HFFc6 (cell line): Measurements from ENCODE around the gene BMP7. TPM values are rescaled to one million over a fixed set of nuclear protein-coding genes. Genes with fewer than 3 reads are reported as not detected.

Experiments
- DNase-seq: peaks from one replicate; pipeline ENCODE4 v3.0.0-alpha.2; 2018
- H3K27ac Mint-ChIP-seq: 2 replicates; pipeline ENCODE4 v1.8.0; 2020; ENCODE audit warnings: mild to moderate bottlenecking, mixed read lengths
- H3K27me3 Mint-ChIP-seq: 2 replicates; pipeline ENCODE4 v1.8.0; 2021; ENCODE audit warnings: mild to moderate bottlenecking, moderate library complexity, mixed read lengths; ENCODE audit not compliant: insufficient read depth
- H3K36me3 Mint-ChIP-seq: 2 replicates; pipeline ENCODE4 v1.8.0; 2021; ENCODE audit warnings: low read depth, mixed read lengths
- H3K4me1 Mint-ChIP-seq: 2 replicates; pipeline ENCODE4 v1.8.0; 2020; ENCODE audit warnings: low read depth, mixed read lengths
- H3K4me3 Mint-ChIP-seq: 2 replicates; pipeline ENCODE4 v1.8.0; 2020; ENCODE audit warnings: mild to moderate bottlenecking, moderate library complexity, mixed read lengths
- H3K9me3 Mint-ChIP-seq: 2 replicates; pipeline ENCODE4 v1.8.0; 2020; ENCODE audit warnings: mild to moderate bottlenecking, mixed read lengths
- total RNA-seq, 6 experiments: library from RNA; stranded (reverse); fragmentation: NEBNext Ultra II Directional; extraction: Animal tissue kit (Norgen Biotek cat#: 25700); gene quantifications; 2 replicates in 1 of 6; 3 replicates in 5 of 6; pipeline ENCODE4 v1.2.3, GENCODE V29; 2021
- TF ChIP-seq, protein P1 (sequence below): fragments of 200-600 bp; sonication (generic); IDR thresholded peaks from 2 replicates; pipeline ENCODE4 v1.5.0; 2021; ENCODE audit warnings: antibody characterized with exemption, mild to moderate bottlenecking

BMP7 gene
- total RNA-seq, 6 experiments from 2014 or later = not detected

DNA sequence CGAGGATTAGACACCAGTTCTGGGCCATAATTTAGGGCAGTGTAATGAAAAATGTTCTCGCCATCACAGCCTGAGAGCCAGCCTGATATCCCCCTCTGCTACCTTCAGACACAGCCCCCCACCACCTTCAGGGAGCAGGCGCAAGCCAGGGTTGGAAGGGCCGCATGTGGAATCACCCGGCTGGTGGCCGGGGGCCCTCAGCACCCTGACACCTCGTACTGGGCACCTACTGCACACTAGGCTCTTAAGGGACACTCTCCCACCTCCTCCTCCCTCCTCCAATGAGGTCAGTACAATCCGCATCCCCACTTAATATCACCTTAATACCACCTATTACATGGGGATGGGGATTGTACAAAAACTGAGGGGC, 55.5 kb downstream of the BMP7 start:
- Mint-ChIP-seq H3K4me3 (no peak overlapping the region), H3K36me3 (peaks cover 8% of the 10 kb centered on the region), H3K4me1 (peaks cover 18% of the 10 kb centered on the region), H3K27me3 (peaks cover 20% of the 10 kb centered on the region), H3K27ac (no peak overlapping the region), H3K9me3 (peaks cover 14% of the 10 kb centered on the region)
- DNase-seq = no peak
- TF ChIP-seq, protein P1, sequence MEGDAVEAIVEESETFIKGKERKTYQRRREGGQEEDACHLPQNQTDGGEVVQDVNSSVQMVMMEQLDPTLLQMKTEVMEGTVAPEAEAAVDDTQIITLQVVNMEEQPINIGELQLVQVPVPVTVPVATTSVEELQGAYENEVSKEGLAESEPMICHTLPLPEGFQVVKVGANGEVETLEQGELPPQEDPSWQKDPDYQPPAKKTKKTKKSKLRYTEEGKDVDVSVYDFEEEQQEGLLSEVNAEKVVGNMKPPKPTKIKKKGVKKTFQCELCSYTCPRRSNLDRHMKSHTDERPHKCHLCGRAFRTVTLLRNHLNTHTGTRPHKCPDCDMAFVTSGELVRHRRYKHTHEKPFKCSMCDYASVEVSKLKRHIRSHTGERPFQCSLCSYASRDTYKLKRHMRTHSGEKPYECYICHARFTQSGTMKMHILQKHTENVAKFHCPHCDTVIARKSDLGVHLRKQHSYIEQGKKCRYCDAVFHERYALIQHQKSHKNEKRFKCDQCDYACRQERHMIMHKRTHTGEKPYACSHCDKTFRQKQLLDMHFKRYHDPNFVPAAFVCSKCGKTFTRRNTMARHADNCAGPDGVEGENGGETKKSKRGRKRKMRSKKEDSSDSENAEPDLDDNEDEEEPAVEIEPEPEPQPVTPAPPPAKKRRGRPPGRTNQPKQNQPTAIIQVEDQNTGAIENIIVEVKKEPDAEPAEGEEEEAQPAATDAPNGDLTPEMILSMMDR = no peak

DNA sequence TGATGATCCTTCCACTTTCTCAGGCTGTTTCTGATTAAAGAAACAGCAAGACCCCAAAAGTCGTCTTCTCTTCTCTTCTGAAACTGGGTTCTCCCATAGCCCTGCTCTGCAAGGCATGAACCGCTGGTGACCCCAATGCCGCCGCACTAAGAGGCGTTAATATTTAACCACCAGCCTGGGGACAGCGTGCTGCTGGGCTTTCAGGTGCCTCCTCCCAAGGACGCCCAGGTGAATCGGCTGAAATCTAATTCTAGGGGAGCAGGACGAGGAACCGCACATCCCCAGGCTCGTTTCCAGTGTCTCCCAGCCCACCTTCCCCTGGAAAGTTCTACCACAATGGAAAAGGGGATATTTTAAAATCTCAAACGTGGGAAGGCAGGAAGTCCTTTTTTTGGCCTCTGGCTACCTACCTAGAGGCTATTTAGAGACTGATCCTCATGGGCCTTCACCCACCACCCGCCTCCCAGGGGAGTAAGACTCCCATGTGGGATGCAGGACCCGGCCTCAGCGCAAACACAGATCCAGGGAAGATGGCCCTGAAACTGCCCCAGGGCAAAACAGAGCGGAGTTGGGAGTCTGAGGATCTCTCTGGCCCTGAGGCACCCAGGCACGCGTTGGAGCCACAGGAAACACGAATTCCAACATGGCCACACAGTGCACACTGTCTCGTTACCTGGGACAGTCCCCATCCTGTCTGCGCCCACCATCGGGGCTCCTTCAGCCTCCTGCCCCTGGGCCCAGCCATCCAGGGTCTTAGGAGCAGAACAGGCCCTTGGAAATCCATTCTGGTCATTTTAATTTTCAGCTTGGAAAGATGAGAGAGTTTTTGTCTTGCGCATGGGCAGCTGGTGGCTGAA, 56.2 kb downstream of the BMP7 start:
- TF ChIP-seq, protein P1 = no peak
- Mint-ChIP-seq H3K9me3 (peaks cover 17% of the 10 kb centered on the region), H3K4me3 (no peak overlapping the region), H3K36me3 (peaks cover 8% of the 10 kb centered on the region), H3K4me1 (peaks cover 24% of the 10 kb centered on the region), H3K27ac (no peak overlapping the region), H3K27me3 (peaks cover 19% of the 10 kb centered on the region)
- no peak for DNase-seq

DNA sequence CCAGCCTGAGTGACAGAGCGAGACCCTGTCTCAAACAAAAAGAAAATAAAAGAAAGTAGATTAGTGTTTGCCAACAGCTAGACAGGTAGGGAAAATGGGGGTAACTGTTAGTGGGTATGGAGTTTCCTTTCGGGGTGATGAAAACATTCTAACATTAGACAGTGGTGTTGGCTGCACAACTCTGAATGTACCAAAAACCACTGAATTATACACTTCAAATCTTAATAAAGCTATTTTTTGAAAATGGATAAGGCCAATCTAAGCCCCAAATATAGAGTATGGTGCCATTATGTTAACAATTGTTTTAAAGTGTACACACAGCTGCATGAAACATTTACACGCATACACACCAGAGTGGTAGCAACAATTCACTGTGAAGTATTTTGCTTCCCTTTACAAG, 57.0 kb downstream of the BMP7 start:
- no peak for DNase-seq
- TF ChIP-seq, protein P1 = no peak
- no peak overlapping the region for H3K4me3 Mint-ChIP-seq
- peaks cover 8% of the 10 kb centered on the region for H3K36me3 Mint-ChIP-seq
- peaks cover 17% of the 10 kb centered on the region for H3K9me3 Mint-ChIP-seq
- H3K4me1 Mint-ChIP-seq = peaks cover 30% of the 10 kb centered on the region
- H3K27ac Mint-ChIP-seq = no peak overlapping the region
- H3K27me3 Mint-ChIP-seq = peaks cover 16% of the 10 kb centered on the region

DNA sequence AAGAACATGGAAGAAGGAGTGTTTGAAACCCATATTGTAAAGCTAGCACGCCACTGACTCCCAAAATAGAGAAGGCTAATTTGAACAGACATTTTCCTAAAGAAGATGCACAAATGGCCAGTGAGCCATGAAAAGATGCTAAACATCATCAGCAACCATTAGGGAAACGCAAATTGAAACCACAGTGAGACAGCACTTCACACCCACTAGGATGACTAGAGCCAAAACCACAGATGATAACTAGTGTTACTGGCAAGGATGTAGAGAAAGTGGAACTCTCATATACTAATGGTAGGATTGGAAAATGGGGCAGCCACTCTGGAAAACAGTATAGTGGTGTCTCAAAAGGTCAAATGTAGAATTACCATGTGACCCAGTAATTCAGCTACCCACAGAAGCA, 58.2 kb downstream of the BMP7 start:
- H3K9me3 Mint-ChIP-seq = peaks cover 17% of the 10 kb centered on the region
- H3K27me3 Mint-ChIP-seq = peaks cover 9% of the 10 kb centered on the region; the same call in 1 of the 2 replicates
- H3K4me1 Mint-ChIP-seq = peaks cover 30% of the 10 kb centered on the region
- no peak overlapping the region for H3K27ac Mint-ChIP-seq
- no peak for DNase-seq
- peaks cover 8% of the 10 kb centered on the region for H3K36me3 Mint-ChIP-seq
- H3K4me3 Mint-ChIP-seq = no peak overlapping the region
- TF ChIP-seq, protein P1 = no peak

DNA sequence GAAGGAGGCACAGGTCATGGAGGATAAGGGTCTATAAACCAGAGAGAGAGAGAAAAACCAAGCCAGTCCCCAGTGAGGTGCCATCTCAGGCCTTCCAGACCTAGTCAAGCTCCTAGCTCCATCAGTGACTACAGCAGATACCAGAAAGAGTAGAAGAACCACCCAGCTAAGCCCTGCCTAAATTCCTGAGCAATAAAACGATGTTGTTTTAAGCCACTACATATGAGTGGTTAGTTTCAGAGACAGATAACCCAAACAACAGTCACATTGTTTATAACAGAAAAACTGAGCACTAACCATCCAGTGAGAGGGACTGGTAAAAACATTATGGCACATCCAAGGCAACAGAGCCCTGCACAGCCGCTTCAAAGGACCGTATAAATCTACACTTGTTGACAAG, 59.2 kb downstream of the BMP7 start:
- H3K4me3 Mint-ChIP-seq = no peak overlapping the region
- peaks cover 8% of the 10 kb centered on the region for H3K36me3 Mint-ChIP-seq
- H3K9me3 Mint-ChIP-seq = peaks cover 17% of the 10 kb centered on the region
- DNase-seq = no peak
- H3K4me1 Mint-ChIP-seq = peaks cover 21% of the 10 kb centered on the region
- no peak overlapping the region for H3K27ac Mint-ChIP-seq
- H3K27me3 Mint-ChIP-seq = peaks cover 12% of the 10 kb centered on the region; the same call in 1 of the 2 replicates
- TF ChIP-seq, protein P1 = no peak
